Activated gamma-delta T cell treated with anti-CD3 and anti-CD28 coated beads, Interleukin-2, amount 50 U/mL, for 16 hours (primary cell): ENCODE measurements around the gene RGS14.
"Not testable (repeated sequence)": the region's sequence is repeated elsewhere in the genome, so short reads cannot be mapped to it uniquely, and the experiment has no call there.

Experiments
- DNase-seq: peaks from one replicate; pipeline ENCODE4 v3.0.0-alpha.2; 2020; ENCODE audit warnings: low read depth

Gene RGS14

DNA sequence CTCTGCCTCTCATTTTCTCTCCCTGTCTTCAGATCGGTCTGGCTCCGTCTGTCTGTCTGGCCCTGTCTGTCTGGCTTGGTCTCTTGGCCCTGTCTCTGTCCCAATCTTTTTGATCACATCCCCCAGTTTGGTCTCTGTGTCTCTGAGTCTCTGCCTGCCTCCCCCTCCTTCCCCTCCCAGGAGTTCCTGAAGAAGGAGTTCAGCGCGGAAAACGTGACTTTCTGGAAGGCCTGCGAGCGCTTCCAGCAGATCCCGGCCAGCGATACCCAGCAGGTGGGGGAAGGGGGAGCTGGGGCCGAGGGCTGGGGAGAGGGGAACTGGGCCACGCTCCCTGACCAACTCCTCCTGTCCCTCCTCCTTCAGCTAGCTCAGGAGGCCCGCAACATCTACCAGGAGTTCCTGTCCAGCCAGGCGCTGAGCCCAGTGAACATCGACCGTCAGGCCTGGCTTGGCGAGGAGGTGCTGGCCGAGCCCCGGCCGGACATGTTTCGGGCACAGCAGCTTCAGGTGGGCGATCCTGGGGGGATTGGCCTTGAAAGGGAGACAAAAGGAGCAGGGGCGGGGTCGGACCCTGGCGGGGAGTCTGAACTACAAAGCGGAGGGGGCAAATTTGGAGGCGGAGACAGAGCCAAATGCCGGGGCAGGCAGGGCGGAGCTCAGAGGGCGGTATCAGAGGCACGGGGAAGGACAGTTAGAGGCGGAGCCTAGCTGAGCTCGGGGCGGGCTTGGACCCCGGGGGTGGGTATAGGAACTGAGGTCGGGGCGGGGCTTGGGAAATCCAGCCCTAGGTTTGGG is 9.0 kb downstream of the RGS14 start:
- no peak for DNase-seq

DNA sequence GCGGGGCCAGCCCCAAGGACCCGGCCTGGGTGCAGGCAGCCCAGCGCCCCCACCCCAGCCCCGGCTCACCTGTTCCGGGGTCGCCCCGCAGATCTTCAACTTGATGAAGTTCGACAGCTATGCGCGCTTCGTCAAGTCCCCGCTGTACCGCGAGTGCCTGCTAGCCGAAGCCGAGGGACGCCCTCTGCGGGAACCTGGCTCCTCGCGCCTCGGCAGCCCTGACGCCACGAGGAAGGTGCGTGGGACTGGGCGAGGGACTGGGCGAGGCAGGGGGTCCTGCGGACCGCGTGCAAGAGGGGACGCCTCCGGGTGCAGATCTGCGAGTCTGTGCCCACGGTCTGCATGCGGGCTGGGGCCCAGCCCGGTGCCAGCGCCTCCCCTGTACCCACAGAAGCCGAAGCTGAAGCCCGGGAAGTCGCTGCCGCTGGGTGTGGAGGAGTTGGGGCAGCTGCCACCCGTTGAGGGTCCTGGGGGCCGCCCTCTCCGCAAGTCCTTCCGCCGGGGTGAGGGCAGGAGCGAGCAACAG is 9.7 kb downstream of the RGS14 start:
- DNase-seq, result no peak

DNA sequence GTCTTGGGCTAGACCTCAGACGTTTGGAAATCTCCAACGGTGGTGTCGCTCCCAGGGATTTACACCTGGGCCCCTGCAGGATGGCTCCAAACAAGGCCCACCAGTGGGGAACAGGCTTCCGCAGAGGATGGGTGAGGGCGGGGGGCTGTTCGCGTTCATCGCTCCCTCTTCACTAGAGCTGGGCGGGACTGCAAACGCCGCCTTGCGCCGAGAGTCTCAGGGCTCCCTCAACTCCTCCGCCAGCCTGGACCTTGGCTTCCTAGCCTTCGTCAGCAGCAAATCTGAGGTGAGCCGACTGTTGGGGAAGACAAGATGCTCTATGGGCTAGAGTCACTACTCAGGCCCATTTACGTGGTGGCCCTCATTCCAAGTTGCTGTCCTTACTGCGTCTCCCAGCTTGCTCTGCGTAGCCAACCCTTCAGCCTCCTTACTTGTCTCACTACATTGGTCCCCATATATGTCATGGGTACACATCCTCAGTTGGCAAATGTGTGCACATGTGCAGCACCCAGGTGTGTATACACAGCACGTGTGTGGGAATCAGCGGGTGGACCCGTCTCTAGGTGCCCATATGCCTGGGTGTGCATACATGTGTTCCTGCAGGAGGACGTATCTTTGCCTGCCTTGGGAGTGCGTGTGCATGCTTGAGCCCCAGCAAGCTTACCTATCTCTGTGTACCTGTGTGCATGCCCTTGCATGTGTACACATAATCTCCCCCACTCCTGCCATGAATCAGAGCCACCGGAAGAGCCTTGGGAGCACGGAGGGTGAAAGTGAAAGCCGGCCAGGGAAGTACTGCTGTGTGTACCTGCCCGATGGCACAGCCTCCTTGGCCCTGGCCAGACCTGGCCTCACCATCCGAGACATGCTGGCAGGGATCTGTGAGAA is 10.5 kb downstream of the RGS14 start:
- DNase-seq, result no peak

DNA sequence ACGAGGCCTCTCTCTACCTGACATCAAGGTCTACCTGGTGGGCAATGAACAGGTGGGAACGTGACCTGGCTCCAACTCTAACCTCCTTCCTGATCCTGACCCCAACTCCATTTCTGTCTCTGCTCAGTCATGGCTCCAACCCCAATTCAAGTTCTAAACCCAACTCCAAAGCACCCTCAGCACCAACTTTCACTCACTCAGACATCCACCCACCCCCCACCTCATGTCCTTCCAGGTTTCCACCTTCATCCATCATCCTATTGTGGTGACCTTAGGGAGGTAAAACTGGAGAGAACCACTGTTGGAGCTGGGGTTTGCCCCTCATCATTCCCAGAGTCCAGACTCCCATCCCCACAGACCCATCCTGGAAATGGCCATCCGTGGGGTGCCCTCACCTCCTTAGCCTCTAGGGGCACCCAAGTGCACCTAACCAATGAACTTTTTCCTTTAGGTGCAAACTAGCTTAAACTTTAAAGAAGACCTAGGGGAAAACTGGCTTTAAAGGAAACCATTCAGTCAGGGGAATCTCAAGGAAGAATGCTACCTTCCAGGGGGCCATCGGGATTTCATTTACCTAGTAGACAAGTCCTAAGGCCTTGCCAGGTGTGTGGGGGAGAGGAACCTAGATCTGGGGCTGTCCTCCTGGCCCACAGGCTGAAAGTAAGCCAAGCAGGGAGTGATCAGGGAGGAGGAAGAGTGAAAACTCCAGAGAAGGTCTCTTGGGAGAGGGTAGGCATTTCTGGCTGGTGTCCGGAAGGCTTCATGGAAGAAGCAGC is 11.3 kb downstream of the RGS14 start:
- no peak for DNase-seq

DNA sequence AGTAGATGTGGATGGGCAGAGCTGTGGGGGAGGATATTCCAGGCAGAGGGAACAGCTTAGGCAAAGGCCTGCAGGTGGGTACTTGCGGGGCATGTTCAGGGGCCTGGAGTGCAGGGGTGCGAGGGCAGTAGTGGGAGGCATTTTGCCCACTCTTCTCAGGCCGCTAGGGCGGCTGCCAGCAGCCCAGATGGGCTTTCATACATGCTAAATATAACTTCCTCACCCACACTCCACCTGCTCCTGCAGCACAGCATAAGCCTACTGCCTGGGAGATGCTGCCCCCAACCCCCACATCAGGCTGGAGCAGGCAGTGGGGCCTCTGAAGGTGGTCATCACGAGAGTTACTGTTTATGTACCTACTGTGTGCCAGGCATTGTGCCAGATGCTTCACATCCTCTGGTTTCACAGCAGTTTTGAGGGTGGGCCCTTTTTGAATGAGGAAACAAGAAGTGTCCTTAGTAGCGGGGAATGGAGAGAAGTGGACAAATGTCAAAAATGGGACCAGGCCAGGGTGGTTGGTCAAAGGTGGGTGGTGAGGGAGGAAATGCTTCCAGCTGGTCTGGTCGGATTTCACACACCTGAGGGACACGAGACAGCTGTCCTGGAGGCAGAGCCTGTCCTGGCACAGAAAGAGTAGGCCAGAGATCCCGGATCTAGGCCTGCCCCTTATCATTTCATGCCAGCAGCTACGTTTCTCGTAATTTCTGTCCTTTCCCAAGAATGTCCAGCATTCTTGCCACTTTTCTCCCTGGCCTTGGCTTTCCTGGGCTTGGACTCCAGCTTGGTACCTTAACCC is 12.1 kb downstream of the RGS14 start:
- no peak for DNase-seq

DNA sequence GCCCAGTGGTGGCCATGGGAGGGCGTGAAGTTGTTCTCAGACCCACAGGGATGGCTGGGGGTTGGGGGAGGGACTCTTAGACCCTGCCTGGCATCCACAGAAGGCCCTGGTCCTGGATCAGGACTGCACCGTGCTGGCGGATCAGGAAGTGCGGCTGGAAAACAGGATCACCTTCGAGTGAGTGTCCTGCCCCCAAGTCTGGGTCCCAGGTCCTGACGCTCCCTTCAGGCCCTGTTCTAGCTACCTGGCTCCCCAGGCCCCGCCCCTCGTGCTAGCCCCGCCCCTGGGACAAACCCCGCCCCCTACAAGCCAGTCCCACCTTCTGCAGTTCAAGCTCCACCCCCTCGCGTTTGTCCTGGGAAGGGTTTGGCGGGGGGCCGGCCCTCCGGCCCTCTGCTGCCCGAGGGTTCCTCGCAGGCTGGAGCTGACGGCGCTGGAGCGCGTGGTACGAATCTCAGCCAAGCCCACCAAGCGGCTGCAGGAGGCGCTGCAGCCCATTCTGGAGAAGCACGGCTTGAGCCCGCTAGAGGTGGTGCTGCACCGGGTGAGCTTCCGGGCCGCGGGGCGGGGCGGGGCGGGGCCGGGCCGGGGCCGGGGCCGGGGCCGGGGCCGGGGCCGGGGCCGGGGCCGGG is 12.9 kb downstream of the RGS14 start:
- no peak for DNase-seq

DNA sequence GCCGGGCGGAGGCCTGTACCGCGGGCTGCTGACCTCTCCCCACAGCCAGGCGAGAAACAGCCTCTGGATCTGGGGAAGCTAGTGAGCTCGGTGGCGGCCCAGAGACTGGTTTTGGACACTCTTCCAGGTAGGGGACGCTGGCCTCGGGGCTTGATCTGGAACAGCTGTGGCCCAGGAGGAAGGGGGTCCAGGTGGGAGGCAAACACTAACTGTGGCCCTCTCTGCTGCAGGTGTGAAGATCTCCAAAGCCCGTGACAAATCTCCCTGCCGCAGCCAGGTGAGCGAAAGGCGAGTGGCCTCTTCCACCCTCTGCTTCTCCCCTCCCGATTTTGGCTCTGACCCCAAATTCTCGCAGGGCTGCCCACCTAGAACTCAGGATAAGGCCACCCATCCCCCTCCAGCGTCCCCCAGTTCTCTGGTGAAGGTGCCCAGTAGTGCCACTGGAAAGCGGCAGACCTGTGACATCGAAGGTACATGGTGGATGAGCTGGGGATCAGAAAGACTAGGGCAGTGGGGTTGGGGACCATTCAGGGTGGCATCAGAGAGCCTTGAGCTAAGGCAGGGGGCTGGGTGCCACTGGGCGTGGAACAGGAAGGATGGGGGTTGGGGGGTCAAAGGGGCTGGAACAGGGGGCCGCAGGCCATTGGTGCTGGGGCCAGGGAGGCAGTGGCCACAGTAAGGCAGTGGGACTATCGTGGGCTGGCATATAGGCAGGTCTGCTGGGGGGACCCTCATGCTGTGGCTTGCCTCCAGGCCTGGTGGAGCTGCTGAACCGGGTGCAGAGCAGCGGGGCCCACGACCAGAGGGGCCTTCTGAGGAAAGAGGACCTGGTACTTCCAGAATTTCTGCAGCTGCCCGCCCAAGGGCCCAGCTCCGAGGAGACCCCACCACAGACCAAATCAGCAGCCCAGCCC is 13.7 kb downstream of the RGS14 start:
- DNase-seq, result no peak

DNA sequence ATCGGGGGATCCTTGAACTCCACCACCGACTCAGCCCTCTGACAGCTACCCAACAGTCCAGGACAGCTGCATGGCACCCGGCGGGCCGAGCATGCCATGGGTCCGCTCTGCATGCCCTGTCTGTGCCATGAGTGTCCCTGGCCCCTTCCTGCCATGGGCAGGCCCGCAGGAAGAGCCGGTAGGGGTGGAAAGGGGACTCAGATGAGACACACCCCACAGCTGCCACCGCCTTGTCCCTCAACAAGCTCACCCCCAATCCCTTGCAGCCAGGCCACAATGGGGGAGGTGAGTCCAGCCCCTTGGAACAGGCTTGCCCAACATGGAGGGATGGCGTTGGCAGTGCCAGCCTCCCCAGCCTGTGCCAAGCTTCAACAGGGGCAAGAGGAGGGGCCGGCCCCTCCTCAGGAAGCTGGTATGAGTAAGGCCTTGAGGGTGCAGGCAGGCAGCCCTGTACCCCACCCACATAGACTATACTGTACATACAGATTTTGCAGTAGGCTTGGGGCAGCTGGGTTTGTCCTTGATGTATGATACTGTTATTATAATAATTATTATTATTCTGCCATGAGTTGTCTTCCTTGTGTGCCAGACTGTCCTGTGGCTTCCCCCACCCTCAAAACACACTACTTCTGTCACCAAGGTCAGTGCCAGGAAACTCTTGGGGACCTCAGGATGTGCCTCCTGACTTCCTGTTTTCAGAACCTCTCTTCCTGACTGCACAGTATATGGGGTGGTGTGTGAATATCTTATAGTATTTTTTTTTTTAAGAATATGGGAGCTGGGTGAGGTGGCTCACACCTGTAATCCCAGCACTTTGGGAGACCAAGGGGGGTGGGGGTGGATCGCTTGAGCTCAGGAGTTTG is 14.5 kb downstream of the RGS14 start:
- DNase-seq, result no peak

DNA sequence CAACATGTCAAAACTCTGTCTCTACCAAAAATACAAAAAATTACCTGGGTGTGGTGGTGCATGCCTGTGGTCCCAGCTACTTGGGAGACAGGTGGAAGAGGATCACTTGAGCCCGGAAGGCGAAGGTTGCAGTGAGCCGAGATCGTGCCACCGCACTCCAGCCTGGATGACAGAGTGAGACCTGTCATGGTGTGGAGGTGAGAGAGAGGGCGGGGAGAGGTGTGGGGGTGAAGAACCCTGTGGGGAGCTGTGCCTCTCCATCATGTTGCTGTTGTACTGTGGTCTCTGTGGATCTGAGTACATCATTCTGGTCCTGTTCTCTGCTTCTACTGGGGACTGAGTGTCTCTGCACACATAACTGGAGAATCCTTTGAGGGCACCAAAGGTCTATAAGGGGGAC is 15.2 kb downstream of the RGS14 start:
- DNase-seq, result no peak

DNA sequence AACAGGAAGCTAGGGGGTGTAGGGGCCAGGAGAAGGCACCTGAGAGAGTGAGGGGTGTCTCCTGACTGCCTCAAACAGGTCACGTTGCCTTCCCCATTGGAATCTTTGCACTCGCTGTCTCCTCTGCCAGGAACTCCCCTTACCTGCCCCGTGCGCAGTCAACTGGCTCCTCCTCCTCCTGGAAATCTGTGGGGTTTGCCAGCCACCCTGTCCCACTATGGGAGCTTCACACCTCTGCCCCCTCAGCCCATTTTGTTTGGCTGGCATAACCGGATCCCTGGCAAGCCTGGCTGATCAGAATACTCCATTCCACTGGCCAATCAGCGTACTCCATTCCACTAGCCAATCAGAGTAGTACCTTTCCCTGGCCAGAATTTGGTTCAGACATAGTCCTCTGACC is 16.1 kb downstream of the RGS14 start:
- no peak for DNase-seq

DNA sequence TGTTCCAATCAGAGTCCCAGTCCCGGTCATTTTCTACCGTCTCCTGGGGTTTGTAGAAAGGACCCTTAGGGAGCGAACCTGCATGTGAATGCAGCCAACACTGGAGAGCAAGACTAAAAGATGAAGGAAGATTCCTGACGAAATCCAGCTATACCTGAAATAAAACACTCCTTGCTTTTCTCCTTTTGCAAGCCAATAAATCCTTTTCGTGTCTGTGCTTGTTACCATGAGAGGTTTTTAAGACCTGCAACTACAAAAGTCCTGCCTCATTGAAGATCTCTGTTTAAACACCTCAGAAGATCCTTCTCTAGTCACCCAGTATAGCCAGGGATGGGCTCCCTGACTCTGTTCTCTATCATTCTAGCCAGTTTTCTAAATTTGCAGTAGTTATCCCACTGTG is 16.5 kb downstream of the RGS14 start:
- no peak for DNase-seq

DNA sequence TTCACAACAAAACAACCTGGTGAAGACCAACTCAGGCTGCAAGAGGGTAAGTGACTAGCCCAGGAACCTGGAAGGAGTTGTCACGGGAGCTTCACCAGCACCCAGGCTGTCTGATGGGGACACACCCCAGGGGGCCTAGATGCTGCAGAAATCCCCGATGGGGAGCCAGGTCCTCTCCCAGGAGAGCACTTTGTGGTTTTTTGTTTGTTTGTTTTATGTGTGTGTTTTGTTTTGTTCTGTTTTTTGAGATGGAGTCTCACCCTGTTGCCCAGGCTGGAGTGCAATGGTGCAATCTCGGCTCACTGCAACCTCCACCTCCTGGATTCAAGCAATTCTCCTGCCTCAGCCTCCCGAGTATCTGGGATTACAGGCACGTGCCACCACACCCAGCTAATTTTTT is 17.8 kb downstream of the RGS14 start:
- DNase-seq, result not testable (repeated sequence)

DNA sequence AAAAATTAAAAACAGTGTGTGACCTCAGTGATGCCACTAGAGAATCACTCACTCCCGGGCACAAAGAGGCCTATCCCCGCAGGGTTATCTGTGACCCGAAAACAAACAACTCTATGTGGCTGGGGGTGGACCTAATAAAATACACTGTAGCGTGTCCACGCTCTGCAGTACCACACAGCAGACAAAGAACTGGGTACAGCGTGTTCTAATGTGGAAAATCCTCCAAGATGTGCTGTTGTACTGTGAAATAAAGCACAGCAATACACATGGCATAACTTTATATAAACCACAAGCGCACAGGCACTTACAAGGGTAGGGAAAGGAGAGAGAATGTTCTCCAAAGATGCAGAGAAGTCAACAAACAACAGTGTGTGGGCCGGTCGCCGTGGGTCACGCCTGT is 18.4 kb downstream of the RGS14 start:
- no peak for DNase-seq

DNA sequence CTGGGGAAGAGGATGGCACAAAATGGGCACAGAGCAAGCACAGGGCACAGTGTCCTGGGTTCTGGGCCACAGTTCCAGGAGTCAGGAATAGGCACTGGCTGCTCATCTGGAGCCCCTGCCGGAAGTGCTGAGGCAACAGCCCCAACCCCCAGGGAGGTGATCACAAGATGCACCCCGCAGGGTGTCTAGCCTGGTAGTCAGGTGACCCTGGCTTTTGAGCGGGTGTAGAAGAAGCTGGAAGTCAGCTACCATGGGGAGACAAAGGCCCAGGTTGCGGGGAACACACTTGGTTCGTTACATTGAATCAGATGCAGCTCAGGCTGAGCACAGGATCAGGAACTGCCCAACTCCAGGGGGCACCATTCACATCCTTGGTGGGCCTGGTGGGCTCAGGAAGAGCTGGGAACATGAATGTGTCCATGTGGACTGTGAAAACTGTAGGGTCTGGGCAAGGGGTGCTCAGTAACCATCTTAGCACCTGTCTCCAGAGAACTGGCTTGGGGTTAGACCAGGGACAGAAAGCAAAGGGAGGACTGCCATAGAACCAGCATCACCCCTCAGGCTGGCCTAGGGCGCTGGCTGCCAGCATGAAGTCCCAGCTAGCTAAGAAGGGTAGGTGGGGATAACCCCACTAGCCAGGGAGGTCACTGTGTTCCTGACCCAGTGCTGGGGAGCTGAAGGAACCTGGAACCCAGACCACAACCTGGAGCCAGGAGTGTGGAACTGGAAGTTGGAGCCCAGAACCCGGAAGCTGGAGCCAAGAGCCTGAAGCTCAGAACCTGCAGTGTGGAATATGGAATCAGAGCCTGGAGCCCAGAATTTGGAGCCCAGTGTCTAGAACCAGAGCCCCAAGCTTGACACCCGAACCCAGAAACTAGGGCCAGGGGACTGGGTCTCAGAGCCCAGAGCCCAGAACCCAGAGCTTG is 20.4 kb downstream of the RGS14 start:
- no peak for DNase-seq

DNA sequence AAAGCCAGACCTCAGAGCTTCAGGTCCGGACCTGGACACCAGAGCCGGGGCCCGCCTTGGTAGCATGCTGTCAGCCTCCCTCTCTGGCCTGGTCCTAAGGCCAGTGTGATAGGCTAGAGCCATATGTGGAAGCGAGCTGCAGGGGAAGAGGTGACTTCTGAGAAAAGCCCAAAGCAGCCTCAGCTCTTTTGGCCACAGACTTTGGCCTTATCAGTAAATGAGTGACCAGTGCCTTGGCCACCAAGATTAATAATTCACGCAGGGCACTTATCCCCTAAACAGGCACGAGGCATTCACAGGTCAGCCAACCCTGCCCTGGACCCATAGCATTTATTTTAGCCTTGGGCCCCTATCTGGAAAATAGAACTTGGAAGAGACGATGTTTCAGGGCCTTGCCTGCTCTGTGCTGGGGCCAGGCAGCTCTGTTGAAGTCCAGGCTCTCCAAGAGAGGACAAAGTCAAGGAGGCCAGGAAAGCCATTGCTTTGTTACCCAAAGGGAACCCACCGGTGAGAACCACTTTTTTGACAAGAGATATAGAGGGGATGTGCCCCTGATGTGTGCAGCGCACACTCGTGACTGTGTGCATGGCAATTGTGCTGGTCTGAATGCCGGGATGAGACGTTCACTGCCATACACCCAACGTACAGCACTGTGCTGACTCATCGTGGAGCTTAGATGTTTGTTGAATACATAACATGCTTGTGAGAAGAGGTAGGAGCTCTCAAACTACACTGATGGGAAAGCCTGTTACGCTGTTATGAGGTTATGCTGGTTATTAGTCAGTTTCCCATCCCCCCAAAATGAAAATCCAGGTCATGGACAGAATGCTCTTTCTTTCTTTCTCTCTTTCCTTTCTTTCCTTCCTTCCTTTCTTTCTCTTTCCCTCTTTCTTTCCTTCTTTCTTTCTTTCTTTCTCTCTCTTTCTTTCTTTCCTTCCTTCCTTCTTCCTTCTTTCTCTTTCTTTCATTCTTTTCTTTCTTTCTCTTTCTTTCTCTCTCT is 21.5 kb downstream of the RGS14 start:
- no peak for DNase-seq

DNA sequence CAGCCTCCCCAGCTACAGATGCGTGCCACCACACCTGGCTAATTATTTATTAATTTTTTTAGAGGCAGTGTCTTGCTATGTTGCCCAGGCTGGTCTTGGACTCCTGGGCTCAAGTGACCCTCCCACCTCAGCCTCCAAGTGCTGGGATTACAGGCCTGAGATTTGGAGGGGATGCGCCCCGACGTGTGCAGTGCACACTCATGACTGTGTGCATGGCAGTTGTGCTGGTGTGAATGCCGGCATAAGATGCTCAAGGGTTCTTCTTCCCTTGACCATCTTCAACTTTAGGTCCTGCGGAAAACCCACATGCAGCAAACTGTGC is 23.0 kb downstream of the RGS14 start:
- DNase-seq, result no peak
